Measurements from ENCODE around the gene CLUH. TPM values are rescaled to one million over a fixed set of nuclear protein-coding genes. Genes with fewer than 3 reads are reported as not detected.

CLUH gene
- 74.9 TPM for total RNA-seq

DNA sequence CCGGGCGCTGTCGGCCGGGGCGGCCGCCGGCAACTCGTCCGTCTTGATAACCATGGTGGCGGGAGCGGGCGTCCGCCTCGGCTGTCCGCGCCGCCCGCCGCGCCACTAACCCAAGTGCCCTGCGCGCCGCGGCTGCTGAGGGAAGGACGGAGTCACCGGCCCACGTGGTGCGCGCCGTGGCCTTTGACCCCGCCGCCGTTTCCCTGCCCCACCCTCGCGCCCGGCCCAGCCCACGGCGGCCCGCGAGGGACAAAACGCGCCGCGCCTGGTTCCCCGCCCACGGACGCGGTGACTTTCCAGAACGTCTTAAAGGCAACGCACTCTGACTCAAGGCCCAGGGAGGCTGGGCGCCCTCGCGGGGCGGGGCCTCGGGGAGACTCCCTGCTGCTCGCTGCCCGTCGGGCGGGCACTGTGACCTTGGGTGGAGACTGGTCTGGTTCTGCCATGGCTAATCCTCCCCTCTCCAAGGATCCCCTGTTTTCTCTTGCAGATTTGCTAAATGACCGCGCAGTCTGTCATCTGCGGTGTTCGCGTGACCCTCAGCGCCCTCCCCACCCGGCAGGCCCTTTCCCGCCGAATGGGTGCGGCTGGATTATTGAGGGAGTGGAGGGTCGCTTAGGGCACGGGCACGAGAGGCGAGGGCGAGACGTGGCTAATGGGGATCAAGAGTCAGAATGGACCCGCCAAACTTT lies at the start of gene CLUH:
Gene CLUH (minus strand): TSS at position 157 of the 692 bp plus-strand sequence. CDS start 103 bp downstream, at position 54.
- DNase-seq (ENCODE audit: low read depth in 2 of 3, low spot score in 2 of 3), result peak; percentile 95 to 96 (median 95)

DNA sequence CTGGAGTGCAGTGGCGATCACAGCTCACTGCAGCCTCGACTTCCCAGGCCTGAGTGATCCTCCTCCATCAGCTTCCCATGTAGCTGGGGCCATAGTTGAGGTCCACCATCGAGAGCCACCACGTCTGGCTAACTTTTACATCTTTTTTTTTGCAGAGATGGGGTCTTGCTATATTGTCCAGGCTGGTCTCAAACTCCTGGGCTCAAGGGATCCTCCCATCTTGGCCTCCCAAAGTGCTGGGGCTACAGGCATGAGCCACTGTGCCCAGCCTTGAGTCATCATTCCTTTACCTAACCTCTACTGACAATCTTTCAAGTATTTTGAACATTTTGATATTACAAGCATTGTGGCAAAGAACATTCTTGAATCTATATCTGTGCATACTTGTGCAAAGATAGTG lies 47.3 kb upstream of the CLUH start:
- no peak for DNase-seq (ENCODE audit: low read depth in 2 of 3, low spot score in 2 of 3)

- DNase-seq (ENCODE audit: low read depth in 2 of 3, low spot score in 2 of 3), result no peak
Measured at GRCh38 chr17:2755891-2756724, 44.5 kb upstream of the CLUH start.

DNA sequence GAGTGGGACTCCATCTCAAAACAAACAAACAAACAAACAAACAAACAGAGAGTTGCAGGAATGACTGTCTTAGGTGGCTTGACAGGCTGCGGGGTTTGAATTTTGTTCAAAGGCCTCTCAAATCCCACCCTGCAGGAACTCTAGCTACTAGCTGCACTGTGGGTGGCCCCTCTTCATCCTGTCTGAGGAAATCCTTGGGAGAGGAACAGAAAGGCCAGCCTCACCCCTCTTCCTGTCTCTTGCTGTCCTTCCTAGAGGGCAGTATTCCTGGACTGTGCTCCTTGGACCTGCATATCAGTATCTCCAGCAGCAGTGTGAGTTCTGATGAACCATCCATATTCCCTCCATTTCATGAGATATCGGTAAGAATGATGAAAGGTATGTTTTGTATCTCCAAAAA lies 39.9 kb upstream of the CLUH start:
- DNase-seq (ENCODE audit: low read depth in 2 of 3, low spot score in 2 of 3), result no peak

GRCh38 chr17:2750721-2751120 lies 39.2 kb upstream of the CLUH start:
- DNase-seq (ENCODE audit: low read depth in 2 of 3, low spot score in 2 of 3), result no peak

DNA sequence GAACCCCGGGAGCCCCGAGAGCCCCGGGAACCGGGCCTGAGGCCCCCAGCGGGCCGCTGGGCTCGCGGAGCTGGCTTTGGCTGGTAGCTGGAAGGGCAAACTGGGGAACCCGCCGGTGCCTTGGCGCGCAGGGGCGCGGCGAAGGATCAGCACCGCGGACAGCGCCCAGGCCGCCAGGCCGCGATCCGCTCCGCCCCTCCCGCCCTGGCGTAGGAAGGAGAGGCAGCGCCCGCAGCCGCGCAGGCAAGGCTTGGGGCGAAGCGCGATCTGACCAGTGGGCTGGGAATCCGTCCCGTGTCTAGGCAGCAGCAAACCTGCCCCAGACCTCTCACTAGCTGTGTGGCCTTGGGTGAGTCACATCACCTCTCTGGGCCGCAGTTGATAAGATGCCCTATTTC lies 38.2 kb upstream of the CLUH start:
- DNase-seq (ENCODE audit: low read depth in 2 of 3, low spot score in 2 of 3), result peak; percentile 48 to 79 (median 75)

DNA sequence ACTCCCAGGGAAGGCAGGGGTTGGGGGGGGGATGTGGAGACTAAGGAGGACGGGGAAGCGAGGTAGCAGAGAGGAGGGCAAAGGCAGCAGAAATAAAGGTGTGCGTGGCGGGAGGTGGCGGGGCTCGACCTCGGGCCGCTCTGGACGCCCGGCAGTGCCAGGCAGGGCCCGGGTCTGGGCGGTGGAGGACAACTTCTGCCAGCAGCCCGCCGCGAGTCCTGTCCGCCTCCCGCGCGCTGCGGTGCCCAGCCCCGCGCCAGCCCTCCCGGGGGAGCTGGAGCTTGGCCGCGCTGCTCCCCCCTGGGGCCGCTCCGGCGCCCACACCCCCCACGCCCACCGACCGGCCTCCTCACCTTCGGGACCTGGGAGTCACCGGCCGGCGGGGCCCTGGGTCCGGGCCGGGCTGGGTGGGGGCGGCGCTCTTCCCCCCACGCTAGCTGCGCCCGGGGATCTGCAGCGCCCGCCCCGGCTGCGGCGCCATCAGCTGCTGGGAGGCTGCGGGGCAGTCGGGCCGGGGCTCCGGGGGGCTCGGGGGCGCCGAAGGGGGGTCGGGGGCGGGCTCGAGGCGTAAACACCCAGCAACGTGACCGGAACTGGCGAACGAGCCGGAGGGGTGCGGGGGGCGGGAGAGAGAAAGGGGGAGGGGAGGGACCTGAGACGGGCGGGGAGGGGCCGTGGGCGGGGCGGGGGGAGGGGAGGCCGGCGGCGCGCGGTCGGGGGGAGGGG lies 37.7 kb upstream of the CLUH start, which contains the start of gene CCDC92B:
Gene CCDC92B (minus strand): TSS at position 595 of the 726 bp plus-strand sequence. CDS start 14,507 bp downstream, outside the sequence.
- no peak for DNase-seq (ENCODE audit: low read depth in 2 of 3, low spot score in 2 of 3)

GRCh38 chr17:2745317-2746037 lies 33.9 kb upstream of the CLUH start:
- DNase-seq (ENCODE audit: low read depth in 2 of 3, low spot score in 2 of 3), result no peak

DNA sequence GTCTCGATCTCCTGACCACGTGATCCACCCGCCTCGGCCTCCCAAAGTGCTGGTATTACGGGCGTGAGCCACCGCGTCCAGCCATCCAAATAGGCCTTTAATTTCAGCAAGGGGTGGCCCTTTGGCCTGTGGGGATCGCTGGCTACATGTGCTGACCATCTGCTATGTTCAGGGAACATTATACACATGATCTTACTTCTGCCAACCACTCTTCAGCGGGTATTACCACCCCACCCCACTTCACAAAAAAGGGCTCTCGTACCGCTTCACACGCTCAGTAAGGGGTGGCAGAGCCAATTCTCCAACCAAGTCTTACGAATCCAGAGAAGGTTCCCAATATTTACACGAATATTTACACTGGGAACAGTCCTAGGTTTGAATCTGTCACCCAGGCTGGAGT lies 26.1 kb upstream of the CLUH start:
- no peak for DNase-seq (ENCODE audit: low read depth in 2 of 3, low spot score in 2 of 3)

GRCh38 chr17:2736956-2737355 lies 25.4 kb upstream of the CLUH start:
- no peak for DNase-seq (ENCODE audit: low read depth in 2 of 3, low spot score in 2 of 3)

GRCh38 chr17:2735896-2736295 lies 24.3 kb upstream of the CLUH start:
- DNase-seq (ENCODE audit: low read depth in 2 of 3, low spot score in 2 of 3), result no peak

GRCh38 chr17:2734939-2735338 lies 23.4 kb upstream of the CLUH start:
- no peak for DNase-seq (ENCODE audit: low read depth in 2 of 3, low spot score in 2 of 3)

- DNase-seq (ENCODE audit: low read depth in 2 of 3, low spot score in 2 of 3), result no peak
Measured at GRCh38 chr17:2731807-2732206, 20.2 kb upstream of the CLUH start.

- no peak for DNase-seq (ENCODE audit: low read depth in 2 of 3, low spot score in 2 of 3)
Measured at GRCh38 chr17:2730764-2731353, 19.3 kb upstream of the CLUH start.

DNA sequence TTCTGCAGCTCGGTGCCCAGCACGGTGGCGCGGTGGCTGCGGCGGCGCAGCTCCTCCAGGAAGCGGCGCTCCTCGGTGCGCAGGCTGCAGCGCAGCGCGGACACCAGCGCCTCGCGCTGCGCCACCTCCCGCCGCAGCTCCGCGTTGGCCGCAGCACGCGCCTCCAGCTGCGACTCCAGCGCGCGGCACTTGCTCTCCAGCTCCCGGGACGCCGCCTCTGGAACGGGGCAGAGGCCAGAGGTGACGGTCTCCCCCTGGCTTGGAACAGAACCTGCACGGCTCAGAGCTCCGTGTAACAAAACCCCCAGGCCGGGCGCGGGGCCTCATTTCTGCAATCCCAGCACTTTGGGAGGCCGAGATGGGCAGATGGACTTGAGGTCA lies 13.2 kb upstream of the CLUH start:
- peak in 2 of 3 donors; percentile 35 to 40 for DNase-seq (ENCODE audit: low read depth in 2 of 3, low spot score in 2 of 3)

DNA sequence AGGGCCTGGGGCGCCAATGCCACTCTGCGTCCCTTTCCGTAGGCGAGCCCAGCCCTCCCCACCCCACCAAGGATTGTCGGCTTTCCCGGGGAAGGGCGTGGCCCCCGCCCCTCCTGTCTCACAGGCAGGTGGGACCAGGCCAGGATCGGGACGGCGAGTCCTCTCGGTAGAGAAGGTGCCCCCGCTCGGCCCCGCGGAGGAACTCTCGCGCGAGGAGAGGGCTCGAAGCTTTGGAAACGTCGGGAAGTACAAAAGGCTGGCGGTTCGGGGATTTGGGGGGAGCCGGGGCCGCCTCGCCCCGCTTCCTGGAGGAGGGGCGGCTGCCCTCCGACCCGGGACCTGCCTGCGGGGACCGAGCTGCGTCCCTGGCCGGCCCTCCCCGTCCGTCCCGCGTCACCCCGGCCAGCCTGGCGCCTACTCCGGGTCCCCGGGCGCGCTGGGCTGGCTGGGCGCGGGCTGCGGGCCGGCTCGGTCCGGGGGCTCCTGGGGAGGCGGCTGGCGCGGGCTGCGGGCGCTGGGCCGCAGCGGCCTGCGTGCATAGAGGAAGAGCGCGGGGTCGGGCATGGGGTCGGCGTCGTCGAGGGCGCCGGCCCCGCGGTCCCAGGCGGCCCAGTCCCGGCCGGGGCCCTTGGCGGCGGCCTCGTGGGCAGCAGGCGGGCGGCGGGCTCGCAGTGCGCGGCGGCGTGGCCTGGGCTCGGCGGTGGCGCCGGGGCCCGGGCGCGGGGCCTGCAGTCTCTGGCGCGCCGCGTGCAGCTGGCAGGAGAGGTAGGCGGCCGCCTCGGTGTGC lies 12.6 kb upstream of the CLUH start:
- peak in 2 of 3 donors; percentile 24 to 35 for DNase-seq (ENCODE audit: low read depth in 2 of 3, low spot score in 2 of 3)

- DNase-seq (ENCODE audit: low read depth in 2 of 3, low spot score in 2 of 3), result no peak
Measured at GRCh38 chr17:2723505-2723996, 12.0 kb upstream of the CLUH start.

DNA sequence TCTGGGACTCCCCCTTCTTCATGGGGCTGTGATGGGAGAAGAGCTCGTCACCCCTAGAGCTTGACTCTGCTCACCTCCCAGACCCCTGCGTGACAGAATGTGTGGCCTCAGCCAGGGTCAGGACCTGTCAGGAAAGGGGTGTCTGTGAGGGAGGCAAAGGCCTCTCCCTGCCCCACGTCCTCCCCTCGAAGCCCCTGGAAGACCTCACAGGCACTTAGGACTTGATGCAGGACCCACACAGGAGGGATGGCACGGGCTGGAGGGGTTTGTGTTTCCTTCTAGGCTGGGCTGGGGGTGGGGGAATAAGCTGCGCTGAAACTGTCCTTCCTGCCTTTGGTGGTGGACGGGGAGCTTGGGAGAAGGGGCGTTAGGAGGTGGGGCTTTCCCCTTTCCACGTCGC lies 11.0 kb upstream of the CLUH start:
- no peak for DNase-seq (ENCODE audit: low read depth in 2 of 3, low spot score in 2 of 3)

DNA sequence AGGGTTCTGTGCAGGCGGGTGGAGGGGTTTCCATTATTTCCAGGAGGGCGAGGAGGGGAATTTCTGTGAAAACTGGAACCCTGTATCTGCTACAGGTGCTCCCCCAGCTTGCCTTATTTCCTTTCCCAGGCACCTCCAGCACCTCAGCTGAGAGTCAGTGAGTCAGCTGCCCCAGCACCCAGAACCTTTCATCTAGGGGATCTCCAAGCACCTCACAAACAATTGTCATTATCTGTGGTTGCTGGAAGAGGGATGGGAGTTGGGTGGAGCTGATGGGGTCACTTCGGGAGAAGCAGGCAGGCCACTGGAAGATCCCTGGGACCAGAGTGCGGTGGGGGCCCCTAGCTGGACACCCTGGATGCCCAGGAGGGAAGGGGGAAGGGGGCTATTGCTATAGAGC lies 10.0 kb upstream of the CLUH start:
- DNase-seq (ENCODE audit: low read depth in 2 of 3, low spot score in 2 of 3), result no peak

All from hematopoietic multipotent progenitor cell (in vitro differentiated cells).